ENCODE data around the gene RANBP2.

Gene RANBP2

GRCh38 chr2:108776475-108776874 lies 57.2 kb downstream of the RANBP2 start:
- no peak for DNase-seq (ENCODE audit: low read depth, low spot score)

DNA sequence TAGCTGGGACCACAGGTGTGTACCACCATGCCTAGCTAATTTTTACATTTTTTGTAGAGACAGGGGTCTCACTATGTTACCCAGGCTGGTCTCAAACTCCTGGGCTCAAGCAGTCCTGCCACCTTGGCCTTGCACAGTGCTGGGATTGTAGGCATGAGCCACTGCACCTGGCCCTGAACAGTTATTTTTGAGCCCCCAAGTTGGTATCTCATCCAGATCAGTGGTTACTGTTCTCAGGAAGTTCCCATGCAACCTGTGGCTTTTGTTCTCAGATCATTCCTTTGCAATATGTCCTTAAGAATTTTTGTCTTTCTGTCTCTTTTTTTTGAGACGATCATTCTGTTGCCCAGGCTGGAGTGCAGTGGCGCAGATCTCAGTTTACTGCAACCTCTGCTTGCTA lies 59.6 kb downstream of the RANBP2 start:
- DNase-seq (ENCODE audit: low read depth, low spot score) = no peak

GRCh38 chr2:108786008-108786353 lies 66.7 kb downstream of the RANBP2 start:
- DNase-seq (ENCODE audit: low read depth, low spot score) = no peak

DNA sequence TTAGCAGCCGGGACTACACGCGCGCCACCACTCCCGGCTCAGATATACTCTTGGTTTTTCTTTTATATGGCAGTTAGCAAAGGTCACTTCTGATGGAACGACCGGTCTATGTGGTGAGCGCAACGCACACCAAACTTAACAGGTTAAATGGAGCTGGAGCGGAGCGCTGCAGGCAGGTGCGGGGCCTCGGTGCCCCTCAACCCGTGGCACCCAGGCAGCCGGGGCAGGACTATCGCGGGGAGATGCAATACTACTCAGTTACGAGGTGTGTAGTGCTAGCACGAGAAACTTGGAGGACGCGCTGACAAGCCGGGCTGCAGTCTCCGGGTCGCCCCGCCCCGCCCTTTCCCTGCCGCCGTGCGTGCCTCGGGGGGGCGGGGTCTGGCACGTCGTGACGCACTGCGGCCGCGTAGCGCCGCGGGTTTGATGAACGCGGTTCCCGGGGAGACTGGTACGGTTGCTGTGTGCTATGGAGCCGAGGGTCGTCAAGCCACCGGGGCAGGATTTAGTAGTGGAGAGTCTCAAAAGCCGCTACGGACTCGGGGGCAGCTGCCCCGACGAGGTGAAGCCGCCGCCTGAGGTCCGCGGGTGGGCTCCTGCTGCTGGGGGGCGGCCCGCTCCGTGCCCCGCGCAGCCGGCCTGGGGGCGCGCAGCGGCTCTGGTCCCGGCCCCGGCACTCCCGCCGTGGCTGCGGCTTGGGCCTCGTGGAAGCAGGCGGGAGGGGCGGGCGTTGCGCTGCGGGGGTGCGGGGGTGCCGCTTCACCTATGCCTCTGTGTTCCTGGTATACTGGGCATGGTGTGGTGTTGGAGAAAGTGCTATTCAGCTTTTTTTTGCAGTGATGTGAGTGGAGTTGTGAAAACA lies 67.3 kb downstream of the RANBP2 start, which contains the start of gene CCDC138:
Gene CCDC138, plus strand, starts transcription at position 418 of the 862 bp plus-strand sequence. Its CDS starts 52 bp downstream, at position 470.
- DNase-seq (ENCODE audit: low read depth, low spot score) = peak; percentile 96

- DNase-seq (ENCODE audit: low read depth, low spot score) = no peak
These were observed 67.9 kb downstream of the RANBP2 start for GRCh38 chr2:108787216-108787541.

DNA sequence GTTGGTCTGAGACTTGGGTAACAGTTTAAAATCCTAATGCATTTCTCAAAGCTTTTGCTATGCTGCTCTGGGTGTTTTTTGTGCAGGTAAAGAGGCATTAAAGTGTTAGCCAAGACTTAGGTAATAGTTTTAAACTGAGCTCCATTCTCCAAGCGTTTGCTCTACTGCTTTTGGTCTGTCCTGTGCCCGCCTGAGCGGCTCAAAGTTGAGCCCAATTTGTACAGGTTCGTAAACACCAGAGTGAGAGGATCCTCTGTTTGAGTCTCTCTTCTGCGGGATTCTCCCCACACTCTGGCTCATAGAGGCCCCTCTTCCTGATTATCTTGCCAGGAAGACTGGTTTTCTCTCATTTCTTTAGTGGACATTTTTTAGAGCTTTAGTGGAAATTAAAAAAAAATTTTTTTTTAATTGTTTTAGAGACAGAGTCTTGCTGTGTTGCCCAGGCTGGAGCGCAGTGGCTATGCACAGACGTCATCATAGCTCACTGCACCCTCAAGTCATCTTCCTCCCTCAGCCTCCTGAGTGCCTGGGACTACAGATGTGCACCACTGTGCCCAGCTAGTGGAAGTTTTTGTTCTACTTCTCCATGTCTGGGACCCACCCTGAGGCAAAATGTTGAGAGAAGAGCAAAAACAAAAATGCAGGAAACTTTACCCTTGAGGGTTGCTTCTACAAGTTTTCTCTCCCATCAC lies 83.9 kb downstream of the RANBP2 start:
- DNase-seq (ENCODE audit: low read depth, low spot score) = no peak

- DNase-seq (ENCODE audit: low read depth, low spot score) = no peak
These were observed 85.8 kb downstream of the RANBP2 start for GRCh38 chr2:108805032-108805431.

DNA sequence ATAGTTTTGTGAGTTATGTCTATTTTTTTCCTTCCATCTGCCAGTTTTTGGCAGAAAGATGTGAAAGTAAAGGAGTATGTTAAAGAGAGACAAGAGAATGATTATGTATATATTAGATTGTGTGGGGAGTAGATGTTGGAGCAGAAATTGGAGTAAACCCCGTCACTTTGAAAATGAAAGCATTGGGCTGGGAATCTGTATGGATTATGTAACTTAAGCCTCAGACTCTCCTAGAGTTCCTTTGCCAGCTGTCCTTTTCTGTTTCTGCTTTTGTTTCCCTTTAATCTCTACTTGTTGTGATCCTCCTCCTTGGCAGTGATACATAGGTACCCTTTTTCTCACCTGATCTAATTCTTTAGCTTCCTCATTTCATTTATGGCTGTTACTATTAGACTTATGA lies 86.5 kb downstream of the RANBP2 start:
- DNase-seq (ENCODE audit: low read depth, low spot score) = no peak

DNA sequence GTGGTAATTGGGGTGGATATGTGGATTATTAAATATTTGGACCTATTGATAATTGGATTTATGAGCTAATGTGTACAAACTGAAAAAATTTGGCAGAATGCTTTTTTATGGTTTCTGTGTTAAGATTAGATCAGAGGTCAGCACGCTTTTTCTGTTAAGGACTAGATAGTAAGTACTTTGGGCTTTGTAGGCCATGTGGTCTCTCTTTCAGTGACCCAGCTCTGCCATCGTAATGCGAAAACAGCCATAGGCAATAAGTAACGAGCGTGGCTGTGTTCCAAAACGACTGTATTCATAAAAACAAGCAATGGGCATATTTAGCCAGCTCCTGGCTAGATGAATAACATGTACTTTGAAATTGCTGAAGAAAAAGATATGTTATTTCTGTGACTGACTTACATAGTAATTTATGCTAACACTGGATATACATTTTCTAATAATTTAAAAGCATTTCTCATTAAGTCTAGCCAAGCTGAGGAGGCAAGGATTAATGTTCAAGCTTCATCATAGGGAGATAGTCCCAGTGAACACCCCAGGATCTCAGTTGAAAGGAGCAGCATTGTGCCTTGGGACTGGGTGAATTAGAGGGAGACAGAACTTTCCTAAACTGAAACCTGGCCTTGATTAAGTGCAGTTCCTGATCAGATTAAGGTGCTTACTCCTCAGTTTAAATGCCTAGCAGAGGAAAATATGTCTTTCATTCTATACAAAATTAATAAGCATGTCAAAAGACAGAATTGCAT lies 87.3 kb downstream of the RANBP2 start:
- no peak for DNase-seq (ENCODE audit: low read depth, low spot score)

- DNase-seq (ENCODE audit: low read depth, low spot score) = no peak
These were observed 90.7 kb downstream of the RANBP2 start for GRCh38 chr2:108809936-108810335.

DNA sequence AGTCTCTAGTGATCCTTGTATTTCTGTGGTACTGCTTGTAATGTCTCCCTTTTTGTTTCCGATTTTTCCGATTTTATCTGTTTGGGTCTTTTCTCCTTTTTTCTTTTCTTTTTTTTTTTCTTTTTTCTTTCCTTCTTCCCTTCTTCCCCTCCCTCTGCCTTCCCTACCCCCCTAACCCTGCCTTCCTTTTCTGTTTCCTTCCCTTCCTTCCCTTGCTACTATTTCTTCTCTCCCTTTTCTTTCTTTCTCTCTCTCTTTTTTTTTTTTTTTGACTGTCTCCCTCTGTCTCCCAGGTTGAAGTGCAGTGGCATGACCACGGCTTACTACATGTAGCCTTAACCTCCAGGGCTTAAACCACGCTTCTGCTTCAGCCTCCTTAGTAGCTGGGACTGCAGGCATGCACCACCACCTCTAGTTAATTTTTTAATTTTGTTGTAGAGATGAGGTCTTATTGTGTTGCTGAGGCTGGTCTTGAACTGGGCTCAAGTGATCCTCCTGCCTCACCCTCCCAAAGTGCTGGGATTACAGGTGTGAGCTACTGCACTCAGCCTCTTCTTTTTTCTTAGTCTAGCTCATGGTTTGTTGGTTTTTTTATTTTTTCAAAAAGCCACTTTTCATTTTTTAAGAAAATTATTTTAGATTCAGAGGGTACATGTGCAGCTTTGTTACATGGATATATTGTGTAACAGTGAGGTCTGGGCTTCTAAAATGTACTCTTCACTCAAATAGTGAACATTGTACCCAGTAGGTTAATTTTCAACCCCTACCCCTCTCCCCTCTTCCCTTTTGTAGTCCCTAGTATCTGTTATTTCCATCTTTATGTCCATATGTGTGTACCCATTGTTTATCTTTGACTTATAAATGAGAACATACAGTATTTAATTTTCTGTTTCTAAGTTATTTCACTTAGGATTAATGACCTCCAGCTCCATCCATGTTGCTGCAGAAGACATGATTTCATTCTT lies 92.0 kb downstream of the RANBP2 start:
- DNase-seq (ENCODE audit: low read depth, low spot score) = no peak

DNA sequence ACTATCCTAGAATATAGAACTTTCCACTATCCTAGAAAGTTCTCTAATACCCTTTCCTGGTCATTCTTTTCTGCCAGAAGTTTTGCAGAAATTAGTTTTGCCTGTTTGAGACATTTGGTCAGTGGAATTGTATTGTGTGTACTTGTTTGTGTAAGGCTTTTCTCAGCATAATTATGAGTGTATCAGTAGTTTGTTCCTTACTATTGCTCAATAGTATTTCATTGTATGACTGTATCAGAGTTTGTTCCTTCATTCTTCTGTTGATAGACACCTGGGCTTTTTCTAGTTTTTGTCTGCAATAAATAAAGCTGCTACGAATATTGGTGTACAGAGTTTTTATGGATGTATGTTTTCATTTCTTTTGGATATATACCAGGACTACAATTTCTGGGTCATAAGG lies 94.5 kb downstream of the RANBP2 start:
- DNase-seq (ENCODE audit: low read depth, low spot score) = no peak

DNA sequence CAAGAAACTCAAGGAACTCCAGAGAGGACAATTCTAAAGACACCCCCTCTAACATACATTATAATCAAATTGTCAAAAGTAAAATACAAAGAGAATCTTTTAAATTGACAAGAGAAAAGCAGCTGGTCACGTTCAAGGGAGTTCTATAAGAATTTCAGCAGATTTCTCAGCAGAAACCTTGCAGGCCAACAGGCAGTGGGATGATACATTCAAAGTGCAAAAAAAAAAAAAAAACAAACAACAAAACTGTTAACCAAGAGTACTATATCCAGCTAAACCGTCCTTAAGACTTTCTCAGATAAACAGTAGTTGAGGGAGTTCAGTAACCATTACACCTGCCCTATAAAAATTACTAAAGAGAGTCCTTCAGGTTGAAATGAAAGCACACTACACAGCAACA lies 101.2 kb downstream of the RANBP2 start:
- no peak for DNase-seq (ENCODE audit: low read depth, low spot score)

GRCh38 chr2:108823286-108823685 lies 104.0 kb downstream of the RANBP2 start:
- no peak for DNase-seq (ENCODE audit: low read depth, low spot score)

DNA sequence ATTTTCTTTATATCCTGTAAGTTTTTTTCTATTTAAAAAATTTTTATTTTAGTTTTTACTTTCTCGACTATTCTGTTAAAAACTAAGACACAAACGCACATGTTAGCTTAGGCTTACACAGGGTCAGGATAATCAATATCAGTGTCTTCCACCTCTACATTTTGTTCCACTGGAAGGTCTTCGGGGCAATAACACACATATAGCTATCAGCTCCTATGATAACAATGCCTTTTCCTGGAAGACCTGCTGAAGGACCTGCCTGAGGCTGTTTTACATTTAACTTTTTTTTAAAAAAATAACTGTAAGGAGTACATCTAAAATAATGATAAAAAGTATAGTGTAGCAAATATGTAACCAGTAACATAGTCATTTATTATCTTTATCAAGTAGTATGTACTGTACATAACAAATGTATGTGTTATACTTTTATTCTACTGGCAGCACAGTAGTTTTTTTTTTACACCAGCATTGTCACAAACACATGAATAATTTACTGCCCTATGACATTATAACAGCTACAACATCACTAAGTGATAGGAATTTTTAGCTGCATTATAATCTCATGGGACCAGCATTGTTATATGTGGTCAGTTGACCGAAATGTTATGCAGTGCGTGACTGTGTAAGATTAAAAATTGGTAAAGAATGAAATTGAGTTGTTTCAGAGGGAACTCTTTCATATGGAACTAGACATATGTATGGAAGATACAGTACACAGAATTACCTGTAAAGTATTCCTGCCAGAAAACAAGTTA lies 105.2 kb downstream of the RANBP2 start:
- no peak for DNase-seq (ENCODE audit: low read depth, low spot score)

GRCh38 chr2:108825254-108825653 lies 106.0 kb downstream of the RANBP2 start:
- DNase-seq (ENCODE audit: low read depth, low spot score) = no peak

- DNase-seq (ENCODE audit: low read depth, low spot score) = no peak
These were observed 106.5 kb downstream of the RANBP2 start for GRCh38 chr2:108825736-108826135.

DNA sequence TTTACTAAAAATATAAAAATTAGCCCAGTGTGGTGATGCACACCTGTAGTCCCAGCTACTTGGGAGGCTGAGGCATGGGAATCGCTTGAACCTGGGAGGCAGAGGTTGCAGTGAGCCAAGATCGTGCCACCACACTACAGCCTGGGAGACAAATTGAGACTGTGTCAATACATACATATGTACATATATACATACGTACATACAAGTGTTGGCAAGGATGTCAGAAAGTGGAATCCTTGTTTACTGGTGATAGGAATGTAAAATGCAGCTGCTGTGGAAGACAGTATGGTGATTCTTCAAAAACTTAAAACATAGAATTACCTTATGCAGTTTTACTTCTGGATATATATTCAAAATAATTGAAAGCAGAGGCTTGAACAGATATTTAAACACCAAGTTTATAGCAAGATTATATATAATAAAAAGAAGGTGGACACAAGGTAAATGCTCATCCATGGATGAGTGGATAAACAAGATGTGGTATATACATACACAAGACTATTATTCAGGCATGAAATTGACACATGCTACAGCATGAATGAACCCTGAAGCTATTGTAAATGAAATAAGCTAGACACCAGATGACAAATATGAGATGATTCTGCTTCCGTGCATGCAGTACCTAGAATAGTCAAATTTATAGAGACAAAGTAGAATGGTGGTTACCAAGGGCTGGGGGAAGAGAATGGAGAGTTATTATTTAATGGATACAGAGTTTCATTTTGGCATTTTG lies 110.5 kb downstream of the RANBP2 start:
- no peak for DNase-seq (ENCODE audit: low read depth, low spot score)

GRCh38 chr2:108833219-108833618 lies 113.9 kb downstream of the RANBP2 start:
- no peak for DNase-seq (ENCODE audit: low read depth, low spot score)

DNA sequence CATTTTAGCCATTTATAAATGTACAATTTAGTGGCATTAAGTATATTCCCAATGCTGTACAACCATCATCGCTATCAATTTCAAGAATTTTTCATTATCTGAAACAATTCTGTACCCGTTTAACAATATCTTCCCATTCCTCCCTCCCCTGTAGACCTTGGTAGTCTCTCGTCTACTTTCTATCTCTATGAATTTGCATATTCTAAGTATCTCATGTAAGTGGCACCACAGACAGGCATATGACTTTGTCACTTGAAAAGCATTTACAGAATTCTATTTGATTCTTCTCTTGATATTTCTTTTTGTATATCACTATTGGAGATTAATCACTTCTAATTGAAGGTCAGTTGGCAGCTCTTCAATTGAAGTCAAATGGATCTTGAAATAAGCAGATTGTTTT lies 115.3 kb downstream of the RANBP2 start:
- DNase-seq (ENCODE audit: low read depth, low spot score) = no peak
